HG02938 (cell line): ENCODE results near the gene LLGL2.
A peak's percentile ranks its signal among the peaks of the same experiment; 100 is the strongest.
"Not testable (repeated sequence)": the region's sequence is repeated elsewhere in the genome, so short reads cannot be mapped to it uniquely, and the experiment has no call there.

Experiments
- ATAC-seq: cut with Tn5 transposase; IDR thresholded peaks from one replicate; pipeline ENCODE4 v1.9.1; 2021; ENCODE audit warnings: mild to moderate bottlenecking, moderate library complexity; ENCODE audit not compliant: unreplicated experiment

Gene LLGL2, protein sequence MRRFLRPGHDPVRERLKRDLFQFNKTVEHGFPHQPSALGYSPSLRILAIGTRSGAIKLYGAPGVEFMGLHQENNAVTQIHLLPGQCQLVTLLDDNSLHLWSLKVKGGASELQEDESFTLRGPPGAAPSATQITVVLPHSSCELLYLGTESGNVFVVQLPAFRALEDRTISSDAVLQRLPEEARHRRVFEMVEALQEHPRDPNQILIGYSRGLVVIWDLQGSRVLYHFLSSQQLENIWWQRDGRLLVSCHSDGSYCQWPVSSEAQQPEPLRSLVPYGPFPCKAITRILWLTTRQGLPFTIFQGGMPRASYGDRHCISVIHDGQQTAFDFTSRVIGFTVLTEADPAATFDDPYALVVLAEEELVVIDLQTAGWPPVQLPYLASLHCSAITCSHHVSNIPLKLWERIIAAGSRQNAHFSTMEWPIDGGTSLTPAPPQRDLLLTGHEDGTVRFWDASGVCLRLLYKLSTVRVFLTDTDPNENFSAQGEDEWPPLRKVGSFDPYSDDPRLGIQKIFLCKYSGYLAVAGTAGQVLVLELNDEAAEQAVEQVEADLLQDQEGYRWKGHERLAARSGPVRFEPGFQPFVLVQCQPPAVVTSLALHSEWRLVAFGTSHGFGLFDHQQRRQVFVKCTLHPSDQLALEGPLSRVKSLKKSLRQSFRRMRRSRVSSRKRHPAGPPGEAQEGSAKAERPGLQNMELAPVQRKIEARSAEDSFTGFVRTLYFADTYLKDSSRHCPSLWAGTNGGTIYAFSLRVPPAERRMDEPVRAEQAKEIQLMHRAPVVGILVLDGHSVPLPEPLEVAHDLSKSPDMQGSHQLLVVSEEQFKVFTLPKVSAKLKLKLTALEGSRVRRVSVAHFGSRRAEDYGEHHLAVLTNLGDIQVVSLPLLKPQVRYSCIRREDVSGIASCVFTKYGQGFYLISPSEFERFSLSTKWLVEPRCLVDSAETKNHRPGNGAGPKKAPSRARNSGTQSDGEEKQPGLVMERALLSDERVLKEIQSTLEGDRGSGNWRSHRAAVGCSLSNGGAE

DNA sequence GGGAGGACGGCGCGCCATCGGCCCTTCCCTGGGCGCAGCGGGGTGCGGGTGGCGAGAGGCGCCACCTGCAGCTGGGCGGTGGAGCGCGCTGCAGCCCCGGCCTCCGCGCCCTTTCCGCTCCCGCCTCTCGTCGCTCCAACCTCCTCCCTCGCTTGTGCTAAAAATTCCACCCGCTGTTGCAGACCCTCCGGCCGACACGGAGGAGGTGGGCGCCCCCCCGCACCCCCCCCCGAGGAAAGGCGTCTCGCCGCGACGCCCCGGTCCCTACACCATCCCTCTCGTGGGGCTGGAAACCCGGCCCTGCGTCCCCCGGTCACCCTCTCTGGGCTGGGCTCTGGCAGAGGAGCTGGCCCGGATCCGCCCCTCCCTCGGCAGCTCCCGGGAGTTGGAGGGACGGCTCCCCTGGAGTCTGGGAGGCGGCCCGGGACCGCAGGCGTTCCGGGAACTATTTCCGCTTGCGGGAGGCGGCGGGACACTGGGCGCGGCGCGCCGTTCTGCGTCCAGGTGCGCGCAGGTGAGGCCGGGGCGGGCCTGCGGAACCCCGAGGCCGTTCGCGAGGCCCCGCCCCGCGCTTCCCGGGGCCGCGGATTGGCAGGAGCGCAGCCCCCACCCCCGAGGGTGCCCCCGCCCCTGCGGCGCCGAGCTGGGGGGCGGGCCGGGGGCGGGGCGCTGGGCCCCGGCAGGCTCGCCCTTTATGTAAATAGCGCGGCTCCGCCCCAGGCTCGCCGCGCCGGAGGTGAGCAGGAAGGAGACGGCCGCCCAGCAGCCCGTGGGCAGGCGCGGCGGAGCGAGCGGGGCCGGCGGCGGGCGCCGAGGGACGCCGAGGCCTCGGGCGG, at the start of gene LLGL2:
Gene LLGL2 (plus strand): TSS at position 728 of the 836 bp plus-strand sequence. CDS start 17,730 bp downstream, outside the sequence.
- ATAC-seq = peak; percentile 74

DNA sequence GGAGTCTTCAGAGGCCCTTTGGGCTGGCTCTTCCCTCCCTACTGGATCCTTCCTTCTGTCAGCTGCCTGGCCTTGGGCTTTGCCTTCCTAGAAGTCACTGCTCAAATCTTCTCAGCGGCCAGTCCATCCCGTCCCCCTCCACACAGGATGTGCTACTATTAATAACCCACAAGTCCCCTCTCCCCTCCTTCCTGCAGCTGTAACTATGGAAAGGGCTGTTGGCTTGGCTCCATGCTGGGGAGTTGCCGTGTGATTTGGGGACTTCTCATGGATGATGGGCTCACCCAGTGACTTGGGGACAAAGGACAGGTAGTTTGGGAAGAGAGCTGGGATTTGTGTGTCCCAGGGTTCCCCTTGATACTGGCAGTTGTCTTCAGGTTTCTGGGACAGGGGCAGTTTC, 49.6 kb upstream of the LLGL2 start:
- ATAC-seq = no peak

DNA sequence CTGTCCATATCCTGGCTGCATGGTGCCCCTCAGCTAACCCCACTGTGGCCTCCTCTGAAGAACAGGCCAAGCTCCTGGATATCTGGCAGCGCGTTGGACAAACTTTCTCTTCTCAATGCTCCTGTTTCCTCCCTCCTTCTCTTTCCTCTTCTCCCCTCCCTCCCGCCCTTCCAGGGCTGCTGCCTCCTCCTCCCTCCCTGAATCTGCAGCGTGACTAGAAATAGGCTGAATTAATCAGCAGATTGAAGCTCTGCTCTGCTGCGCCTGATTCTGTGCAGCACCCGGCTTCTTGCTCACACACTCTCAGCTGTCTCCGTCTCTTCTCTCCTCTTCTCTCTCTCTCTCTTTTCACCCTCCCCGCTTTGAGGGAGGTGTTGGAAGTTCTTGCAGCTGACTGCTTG, 49.2 kb upstream of the LLGL2 start:
- no peak for ATAC-seq

DNA sequence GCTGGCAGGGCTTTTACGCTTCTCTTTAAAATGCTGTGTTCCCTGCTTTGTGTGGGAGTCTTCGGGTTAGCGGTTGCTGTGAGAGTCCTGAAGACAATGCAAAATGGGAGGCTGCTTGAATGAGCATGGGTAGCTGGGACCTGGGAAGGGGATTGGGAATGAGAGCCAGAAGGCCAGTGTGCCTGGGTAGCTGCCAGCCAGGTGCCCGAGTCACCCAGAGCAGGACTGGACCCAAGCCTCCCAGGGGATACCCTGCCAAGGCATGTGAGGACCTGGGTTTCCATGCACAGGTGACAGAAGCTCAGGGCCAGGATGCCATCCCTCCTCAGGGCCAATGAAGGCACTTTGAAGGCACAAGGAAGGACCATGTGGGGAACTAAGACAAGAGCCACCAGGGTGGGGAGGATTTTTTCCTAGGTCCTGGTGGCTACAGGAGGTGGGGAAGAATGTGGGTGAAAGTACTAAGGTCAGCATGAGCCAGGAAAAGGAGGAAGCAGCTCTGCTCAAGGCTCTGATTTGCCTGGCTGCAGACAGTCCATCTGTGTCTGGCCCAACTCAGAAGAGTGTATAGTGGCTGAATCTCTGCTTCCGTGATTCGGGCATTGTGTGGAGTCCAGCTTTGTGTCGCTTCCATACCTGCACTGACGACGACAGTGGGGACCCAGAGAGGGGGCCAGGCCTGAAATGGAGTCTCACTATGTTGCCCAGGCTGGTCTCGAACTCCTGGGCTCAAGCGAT, 48.6 kb upstream of the LLGL2 start:
- ATAC-seq = no peak

DNA sequence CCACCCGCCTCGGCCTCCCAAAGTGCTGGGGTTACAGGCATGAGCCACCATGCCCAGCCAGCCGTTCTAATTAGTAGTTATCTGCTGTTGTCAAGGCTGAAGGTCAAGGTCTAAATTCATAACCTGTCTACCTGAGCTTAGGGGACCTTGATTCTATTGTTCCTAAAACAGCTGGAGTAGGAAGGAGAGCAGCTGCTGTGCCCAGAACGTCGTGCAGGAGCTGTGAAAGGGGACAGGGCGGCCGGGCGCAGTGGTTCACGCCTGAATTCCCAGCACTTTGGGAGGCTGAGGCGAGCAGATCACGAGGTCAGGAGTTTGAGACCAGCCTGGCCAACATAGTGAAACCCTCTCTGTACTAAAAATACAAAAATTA, 48.0 kb upstream of the LLGL2 start:
- ATAC-seq = not testable (repeated sequence)

DNA sequence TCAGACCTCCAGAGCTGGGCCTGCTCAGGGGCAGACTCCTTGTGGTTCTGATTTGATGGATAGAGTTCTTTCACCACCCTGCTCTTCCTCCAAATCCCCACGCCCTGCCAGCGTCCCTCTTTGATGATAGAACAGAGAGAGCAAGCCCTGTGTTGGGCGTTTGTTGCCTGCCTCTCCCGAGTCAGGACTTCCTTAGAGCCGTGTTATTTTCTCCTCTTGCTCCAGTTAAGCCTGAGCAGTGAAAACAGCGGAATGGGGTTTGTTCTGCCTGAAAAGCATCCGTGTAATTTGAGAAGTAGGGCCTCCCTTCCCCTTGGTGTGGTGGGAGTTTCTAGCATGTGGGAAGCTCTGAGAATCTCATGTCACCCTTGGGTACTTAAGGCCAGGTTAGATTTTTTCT, 47.0 kb upstream of the LLGL2 start:
- ATAC-seq = no peak

DNA sequence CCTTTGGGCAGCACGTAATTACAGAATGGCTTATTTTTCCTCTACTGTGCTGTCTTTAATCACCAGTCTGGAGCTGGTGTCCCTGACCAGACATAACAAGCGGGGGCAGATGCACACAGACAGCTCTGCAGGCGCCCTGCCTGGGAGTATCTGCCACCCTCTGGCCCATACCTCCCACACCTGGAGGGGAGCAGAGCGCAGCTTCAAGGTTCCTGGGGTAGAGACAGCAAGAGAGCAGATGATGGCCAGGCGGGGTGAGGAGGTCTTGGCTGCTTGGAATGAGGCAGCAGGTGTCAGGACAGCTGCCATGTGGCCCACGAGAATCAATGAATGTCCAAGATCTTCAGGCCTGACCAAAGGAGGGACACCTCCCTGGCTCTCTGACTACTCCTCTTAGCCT, 45.2 kb upstream of the LLGL2 start:
- ATAC-seq = no peak

DNA sequence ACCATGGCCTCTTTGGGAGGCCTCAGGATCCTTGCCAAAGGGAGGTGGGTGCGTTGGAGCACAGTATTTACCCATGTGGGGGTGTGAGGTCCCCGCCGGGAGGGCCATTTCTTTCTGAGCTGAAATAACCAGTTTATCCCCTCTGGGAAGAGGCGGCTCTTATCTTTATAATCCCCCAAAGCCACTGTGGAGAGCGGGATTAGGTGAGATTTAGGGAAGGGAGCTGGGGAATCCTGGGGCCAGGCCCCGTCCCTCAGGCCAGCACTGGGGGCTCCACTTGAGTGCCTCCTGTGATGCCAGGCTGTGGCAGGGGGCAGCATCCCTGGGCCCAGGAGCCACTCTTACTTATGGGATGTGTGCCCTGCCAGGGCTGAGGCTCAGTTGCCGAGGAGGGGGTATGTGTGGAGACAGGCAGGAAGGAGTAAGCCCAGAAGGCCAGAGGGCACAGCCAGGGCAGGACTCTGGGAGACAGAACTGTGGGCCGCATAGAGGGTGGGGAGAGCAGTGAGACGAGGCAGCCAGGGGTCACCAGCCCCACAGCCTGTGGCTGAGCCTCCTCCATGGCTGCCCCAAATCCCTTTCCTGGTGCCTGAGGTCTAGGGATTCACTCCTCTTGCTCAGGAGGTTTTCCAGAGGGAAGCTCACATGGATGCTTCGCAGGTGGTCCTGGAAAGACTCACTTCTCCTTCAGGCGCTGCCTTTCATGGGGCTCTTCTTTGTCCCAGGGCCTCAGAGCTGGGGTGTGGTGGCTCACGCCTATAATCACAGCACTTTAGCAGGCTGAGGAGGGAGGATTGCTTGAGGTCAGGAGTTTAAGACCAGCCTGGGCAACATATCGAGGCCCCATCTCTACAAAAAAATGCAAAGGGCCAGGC, 44.1 kb upstream of the LLGL2 start:
- no peak for ATAC-seq

DNA sequence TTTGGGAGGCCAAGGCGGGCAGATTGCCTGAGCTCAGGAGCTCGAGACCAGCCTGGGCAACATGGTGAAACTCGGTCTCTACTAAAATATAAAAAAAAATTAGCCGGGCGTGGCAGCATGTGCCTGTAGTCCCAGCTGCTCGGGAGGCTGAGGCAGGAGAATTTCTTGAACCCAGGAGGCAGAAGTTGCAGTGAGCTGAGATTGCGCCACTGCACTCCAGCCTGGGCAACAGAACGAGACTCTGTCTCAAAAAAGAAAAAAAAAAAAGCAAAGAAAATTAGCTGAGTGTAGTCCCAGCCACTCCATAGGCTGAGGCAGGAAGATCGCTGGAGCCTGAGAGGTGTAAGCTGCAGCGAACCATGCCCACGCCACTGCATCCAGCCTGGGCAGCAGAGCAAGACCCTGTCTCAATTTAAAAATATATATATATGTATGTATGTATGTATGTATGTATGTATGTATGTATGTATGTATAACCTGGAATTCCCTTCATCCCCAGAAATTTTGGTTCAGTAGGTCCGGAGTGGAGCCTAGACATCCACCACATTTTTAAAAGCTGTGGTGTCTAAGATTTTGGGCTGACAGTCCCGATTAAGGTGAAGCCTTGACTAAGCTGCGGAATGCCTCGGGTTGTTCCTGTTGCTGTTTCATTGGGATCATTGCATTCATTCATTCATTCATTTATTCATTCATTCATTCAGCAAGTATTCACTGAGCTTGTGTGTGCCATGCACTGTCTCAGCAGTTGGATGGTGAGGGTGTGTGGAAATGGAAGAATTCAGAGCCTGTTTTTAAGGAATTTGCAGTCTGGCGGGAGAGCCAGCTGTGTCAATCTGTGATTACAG, 43.2 kb upstream of the LLGL2 start:
- ATAC-seq = no peak

DNA sequence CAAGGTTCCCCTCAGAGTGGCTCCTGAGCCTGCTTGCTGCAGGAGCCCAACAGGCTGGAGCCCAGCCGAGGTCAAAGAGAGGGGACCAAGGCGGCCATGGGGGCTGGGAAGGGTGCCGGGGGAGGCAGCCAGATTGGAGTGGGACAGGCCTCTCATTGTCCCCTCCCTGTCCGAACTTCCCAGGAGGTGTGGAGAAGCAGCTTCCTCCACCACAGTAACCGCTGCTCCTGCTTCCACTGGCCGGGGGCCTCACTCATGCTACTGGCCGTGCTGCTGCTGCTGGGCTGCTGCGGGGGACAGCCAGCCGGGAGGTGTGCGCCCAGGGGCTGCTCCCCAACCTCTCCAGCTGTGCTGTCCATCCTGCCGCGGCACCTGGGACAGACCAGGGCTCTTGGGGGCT, 39.8 kb upstream of the LLGL2 start:
- no peak for ATAC-seq

DNA sequence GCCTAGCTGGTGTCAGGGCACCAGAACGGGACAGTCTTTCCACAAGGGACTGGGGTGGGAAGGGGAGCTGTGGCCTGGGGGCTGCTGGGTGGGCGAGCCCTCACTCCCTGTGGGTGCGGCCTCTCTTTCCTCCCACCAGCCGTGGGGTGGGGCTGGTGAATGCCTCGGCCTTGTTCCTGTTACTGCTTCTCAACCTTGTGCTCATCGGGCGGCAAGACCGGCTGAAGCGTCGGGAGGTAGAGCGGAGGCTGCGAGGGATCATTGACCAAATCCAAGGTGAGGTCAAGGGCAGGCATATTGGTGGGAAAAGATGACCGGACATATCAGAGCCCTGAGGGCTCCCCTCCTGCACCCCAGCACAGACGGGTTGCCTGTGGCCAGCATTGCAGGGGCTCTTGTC, 39.3 kb upstream of the LLGL2 start:
- ATAC-seq = no peak

DNA sequence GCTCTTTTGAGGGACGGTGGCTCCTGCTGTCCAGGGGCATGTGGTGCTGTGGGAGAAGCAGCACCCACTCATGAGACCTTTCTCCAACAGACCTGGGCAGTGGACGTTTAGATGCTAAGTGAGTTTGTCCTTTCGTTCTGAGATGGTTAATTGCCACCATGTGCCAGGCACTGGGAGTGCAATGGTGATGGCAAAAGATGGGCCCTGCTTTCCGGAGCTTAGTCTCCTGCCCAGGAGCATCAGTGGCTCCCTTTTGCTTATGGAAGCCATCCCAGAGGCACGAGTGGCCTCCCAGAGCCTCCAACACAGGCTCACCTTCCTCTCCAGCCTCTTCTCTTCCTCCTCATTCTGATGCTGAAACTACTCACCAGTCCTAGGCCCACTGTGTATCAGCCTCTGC, 38.5 kb upstream of the LLGL2 start:
- no peak for ATAC-seq

DNA sequence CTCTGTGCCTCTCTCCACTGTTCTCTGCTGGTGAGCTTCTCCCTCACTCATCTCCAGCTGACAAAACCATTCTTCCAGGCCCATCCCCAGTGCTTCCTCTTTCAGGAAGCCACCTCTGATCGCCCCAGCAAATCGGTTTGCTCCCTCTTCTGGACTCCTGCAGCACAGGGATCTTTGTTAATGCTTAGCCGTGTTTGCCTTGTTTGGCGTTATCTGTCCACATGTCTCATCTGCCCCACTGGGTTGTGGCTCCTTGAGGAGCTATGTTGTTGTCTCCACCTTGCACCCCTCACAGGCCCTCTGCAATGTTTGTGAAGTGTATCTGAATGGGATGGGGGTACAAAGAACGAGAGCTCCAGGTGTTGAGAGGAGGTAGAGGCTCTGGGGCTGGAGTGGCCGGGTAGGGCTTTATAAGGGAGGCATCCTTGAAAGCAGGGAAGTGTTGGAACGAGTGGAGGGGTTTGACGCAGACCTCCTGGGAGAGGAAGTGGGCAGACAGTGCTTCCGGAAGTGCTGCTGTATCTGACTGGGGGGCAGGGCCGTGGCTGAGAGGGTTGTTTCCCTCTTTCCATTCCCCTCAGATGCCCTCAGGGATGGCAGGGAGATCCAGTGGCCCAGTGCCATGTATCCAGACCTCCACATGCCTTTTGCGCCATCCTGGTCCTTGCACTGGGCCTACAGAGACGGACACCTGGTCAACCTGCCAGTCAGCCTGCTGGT, 38.0 kb upstream of the LLGL2 start:
- ATAC-seq = no peak

DNA sequence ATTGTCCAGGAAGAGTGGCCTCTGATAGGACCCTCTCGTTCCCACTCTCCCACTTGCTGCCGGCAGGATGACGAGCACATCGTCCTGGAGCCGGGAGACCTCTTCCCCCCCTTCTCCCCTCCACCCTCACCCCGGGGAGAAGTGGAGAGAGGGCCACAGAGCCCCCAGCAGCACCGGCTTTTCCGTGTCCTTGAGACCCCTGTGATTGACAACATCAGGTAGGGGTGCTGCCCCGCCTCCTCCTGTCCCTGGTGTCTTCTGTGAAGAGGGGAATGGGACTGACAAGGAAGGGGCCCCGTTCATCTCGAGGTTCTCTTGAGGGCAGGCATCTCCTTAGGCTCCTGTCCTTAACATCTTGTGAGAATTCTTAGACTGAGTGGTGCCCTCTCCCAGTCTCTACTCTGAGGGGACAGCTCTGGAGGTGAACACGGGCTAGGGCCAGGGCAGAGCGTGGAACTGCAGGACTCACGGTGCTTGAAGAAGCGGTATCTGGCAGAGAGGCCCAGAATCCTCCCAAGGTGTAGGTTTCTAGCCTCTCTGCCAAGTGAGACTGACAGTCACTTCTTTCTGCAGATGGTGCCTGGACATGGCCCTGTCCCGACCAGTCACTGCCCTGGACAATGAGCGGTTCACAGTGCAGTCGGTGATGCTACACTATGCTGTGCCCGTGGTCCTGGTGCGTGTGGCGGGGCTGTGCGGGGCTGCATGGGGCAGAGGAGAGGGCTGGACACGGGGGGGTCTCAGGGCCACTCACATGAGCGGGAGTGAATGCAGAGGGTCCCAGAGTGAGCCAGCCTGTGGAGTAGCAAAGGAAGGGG, 36.6 kb upstream of the LLGL2 start:
- no peak for ATAC-seq

DNA sequence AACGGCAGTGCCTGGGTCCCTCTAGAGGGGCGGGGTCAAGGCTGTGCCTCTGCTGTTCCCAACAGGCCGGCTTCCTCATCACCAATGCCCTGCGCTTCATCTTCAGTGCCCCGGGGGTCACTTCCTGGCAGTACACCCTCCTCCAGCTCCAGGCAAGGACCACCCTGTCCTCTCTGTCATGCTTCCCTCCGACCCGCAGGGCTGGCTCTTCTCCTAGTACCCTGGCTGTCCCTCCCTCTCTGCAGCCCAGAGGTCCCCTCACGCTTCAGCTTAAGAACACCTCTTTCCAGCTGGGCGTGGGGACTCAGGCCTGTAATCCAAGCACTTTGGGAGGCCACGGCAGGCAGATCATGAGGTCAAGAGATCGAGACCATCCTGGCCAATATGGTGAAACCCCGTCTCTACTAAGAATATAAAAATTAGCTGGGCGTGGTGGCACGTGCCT, 36.0 kb upstream of the LLGL2 start:
- ATAC-seq = no peak

DNA sequence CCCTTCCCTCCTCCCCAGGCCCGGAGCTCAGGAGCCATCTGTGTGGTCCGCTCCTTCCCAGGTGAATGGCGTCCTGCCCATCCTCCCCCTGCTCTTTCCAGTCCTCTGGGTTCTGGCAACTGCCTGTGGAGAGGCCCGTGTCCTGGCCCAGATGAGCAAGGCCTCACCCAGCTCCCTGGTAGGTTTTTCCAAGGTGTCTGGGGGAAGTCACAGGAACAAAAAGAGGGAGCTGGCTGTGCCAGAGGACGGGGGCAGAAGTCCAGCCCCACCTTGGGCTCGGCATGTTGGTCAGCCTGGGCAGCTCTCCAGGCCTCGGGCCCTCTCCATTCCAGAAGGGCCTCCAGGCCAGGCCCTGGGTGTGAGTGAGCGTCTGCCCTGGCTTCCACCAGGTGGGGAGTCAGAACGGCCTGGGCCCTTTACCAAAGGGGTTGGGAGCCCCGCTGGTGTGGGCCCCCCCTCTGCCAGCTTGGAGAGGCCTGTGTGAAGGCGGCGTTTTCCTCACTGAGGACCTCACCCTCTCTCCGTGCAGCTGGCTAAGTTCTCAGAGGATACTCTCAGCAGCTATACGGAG, 35.2 kb upstream of the LLGL2 start:
- ATAC-seq = no peak
